Measurements from ENCODE around the gene AGAP1.

The AGAP1 gene

GRCh38 chr2:236160366-236161081 is 666.7 kb downstream of the AGAP1 start:
- TF ChIP-seq CTCF (IDR thresholded peaks at IDR 0.05), result no peak

GRCh38 chr2:236161082-236161462 is 667.2 kb downstream of the AGAP1 start:
- TF ChIP-seq CTCF (IDR thresholded peaks at IDR 0.05), result no peak

- no peak for TF ChIP-seq CTCF (IDR thresholded peaks at IDR 0.05)
These were observed 667.7 kb downstream of the AGAP1 start for GRCh38 chr2:236161531-236161930.

DNA sequence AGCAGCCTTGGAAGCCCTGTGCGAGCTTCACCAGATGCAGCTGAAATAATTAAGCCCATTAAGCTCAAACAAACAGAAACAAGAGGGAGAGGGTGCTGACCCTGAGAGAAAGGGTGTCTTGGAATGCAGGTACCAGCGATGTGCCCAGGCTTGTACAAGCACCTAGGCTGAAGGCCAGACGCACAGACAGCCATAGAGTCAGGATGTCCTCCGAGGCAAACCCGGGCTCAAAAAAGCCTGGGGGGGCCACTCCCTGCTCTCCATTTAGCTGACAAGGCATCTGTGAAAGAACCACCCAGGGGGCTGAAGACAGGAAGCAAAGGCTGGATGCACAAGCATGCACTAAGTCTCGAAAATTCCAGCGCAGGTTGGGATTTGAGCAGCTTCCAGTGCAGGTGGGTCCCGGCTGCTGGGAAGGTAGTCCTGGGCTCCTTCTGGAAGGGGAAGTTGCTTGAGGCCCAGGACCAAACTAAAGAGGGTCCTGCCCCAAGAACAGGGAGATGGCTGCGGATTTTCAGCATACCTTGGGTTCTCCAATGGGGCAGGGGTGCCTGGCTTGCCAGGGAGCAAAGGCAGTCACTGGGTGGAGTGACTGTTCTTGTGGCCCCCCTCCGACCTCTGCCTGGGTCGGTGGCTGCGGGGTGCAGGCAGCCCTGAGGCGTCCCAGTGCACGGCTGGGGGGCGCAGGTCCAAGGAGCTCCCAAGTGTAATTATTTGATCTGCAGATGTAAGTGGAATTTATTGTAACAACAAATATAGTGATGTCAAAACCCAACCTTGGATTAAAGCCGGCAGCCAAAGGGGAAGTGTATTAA is 668.4 kb downstream of the AGAP1 start:
- TF ChIP-seq CTCF (IDR thresholded peaks at IDR 0.05), result no peak

GRCh38 chr2:236162882-236163470 is 669.1 kb downstream of the AGAP1 start:
- no peak for TF ChIP-seq CTCF (IDR thresholded peaks at IDR 0.05)

- no peak for TF ChIP-seq CTCF (IDR thresholded peaks at IDR 0.05)
These were observed 669.8 kb downstream of the AGAP1 start for GRCh38 chr2:236163471-236164200.

DNA sequence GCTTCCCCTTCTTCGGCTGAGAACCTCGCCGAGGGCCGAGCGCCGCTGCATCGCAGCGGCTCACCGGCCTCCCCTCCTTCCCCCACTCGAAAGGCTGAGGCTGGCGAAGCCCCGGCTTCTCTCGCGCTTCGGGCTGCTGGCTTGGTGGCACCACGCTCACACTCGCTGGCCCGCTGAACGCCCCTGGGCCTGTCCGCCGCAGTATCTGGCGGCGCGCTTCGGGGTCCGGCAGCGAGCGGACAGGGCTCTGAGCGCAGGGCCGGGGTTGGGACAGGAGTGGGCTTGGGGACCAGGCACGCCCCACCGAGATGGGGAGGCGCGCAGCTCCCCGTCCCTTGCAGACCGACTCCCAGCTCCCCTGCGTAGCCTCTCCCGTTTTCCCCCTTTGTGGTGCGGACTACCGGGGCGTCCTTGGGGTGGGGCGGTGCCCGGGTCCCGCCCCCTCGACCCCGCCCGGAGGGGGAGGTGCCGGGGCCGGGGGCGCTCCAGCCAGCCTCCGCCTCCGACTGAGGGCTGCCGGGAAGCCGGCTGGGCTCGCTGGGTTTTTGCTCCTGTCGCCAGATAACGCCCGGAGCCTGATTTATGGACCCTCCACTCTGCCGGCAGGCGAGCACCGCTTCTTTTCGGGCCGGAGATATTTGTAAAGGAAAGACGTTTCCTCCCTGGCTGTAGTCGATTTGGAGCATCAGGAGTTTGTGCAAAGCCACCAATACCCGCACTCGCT is 670.5 kb downstream of the AGAP1 start:
- TF ChIP-seq CTCF (IDR thresholded peaks at IDR 0.05), result no peak

Data from LNCAP (cell line).